Vagina (tissue), 2 donors: Measurements from ENCODE around the gene PDE11A. TPM values are rescaled to one million over a fixed set of nuclear protein-coding genes. Genes with fewer than 3 reads are reported as not detected.

Experiments
- DNase-seq, 2 donors: peaks; one replicate each; pipeline ENCODE4 v3.0.0-alpha.2; 2017; ENCODE audit errors: extremely low spot score in 2 of 2
- H3K27ac ChIP-seq: fragments of 200-600 bp; sonication (generic); one replicate; pipeline ENCODE4 v1.5.1; 2019
- H3K27me3 ChIP-seq: fragments of 200-600 bp; sonication (generic); one replicate; pipeline ENCODE4 v1.5.1; 2019
- H3K36me3 ChIP-seq, 2 donors: fragments of 200-600 bp; sonication (generic); one replicate each; pipeline ENCODE4 v1.5.1; 2017 to 2019
- H3K4me1 ChIP-seq: fragments of 200-600 bp; sonication (generic); one replicate; pipeline ENCODE4 v1.5.1; 2019
- H3K4me3 ChIP-seq, 2 donors: fragments of 200-600 bp; sonication (generic); 1 replicate in 1 of 2; 2 replicates in 1 of 2; pipeline ENCODE4 v1.5.1; 2016 to 2019
- H3K9me3 ChIP-seq: fragments of 200-600 bp; sonication (generic); one replicate; pipeline ENCODE4 v1.5.1; 2019
- POLR2A ChIP-seq, 2 donors: fragments of 450-650 bp; IDR thresholded peaks; one replicate each; pipeline ENCODE4 v1.6.1; 2017; ENCODE audit warnings: antibody characterized with exemption in 2 of 2, mild to moderate bottlenecking in 2 of 2, moderate library complexity in 2 of 2
- POLR2AphosphoS5 ChIP-seq, 2 donors: sonication (generic); formaldehyde crosslinking; IDR thresholded peaks; one replicate each; pipeline ENCODE4 v1.9.0; 2017; ENCODE audit warnings: antibody characterized with exemption in 2 of 2, mild to moderate bottlenecking in 2 of 2, low read depth in 1 of 2; ENCODE audit not compliant: insufficient read depth in 1 of 2
- intact Hi-C: fragments of 100-400 bp; cut with DNase I; formaldehyde crosslinking; loops from one replicate; pipeline ENCODE4 v1.15.1; 2023
- total RNA-seq: library from RNA; depleted of rRNA; stranded (reverse); fragments of >200 nt; gene quantifications from one replicate; pipeline ENCODE4 v1.2.3, GENCODE V29; 2016
- TF ChIP-seq, protein P1 (sequence below), 3 experiments: fragments of 450-650 bp in 2 of 3; fragments of 200-600 bp in 1 of 3; sonication (generic) in 1 of 3; IDR thresholded peaks; one replicate each; pipeline ENCODE4 v1.5.1; 2017 to 2019; ENCODE audit warnings: antibody characterized with exemption in 3 of 3, mild to moderate bottlenecking in 2 of 3, moderate library complexity in 2 of 3

The PDE11A gene
- total RNA-seq, 1 donor from 2014 or later, result 0.25 TPM

DNA sequence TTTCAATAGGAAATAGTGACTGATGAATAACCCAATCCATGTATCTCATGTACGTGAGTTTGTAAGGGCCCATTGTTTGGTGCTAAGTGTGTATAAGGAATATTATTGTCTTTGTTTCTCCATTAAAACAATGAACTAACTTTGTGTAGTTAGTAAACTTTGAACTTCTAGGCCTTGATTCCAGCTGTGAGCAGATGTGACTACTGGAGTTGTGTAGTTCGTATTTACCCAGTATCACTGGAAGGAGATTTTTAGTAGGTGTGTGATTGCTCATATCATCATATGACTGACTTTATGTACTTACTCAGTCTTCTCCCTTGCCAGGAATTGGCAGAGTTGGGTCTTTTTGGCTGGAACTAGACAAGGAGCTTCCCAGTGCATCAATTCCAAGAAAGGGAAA lies 452.6 kb downstream of the PDE11A start:
- TF ChIP-seq POLR2AphosphoS5 (IDR thresholded peaks at IDR 0.05; ENCODE audit: insufficient read depth in 1 of 2, low read depth in 1 of 2), result no peak
- TF ChIP-seq, protein P1, sequence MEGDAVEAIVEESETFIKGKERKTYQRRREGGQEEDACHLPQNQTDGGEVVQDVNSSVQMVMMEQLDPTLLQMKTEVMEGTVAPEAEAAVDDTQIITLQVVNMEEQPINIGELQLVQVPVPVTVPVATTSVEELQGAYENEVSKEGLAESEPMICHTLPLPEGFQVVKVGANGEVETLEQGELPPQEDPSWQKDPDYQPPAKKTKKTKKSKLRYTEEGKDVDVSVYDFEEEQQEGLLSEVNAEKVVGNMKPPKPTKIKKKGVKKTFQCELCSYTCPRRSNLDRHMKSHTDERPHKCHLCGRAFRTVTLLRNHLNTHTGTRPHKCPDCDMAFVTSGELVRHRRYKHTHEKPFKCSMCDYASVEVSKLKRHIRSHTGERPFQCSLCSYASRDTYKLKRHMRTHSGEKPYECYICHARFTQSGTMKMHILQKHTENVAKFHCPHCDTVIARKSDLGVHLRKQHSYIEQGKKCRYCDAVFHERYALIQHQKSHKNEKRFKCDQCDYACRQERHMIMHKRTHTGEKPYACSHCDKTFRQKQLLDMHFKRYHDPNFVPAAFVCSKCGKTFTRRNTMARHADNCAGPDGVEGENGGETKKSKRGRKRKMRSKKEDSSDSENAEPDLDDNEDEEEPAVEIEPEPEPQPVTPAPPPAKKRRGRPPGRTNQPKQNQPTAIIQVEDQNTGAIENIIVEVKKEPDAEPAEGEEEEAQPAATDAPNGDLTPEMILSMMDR (IDR thresholded peaks at IDR 0.05), result no peak
- TF ChIP-seq POLR2A (IDR thresholded peaks at IDR 0.05), result no peak
- Histone ChIP-seq H3K9me3 (no peaks in the 10 kb centered on the region), H3K36me3 (no peaks in the 10 kb centered on the region), H3K4me3 (no peak overlapping the region), H3K27me3 (no peaks in the 10 kb centered on the region), H3K27ac (no peak overlapping the region), H3K4me1 (peaks cover 6% of the 10 kb centered on the region)
- DNase-seq, result no peak
- intact Hi-C loops, result loop anchor here (10.0 kb wide), 1 partner anchor 65 kb away; no protein-coding TSS in a partner anchor

DNA sequence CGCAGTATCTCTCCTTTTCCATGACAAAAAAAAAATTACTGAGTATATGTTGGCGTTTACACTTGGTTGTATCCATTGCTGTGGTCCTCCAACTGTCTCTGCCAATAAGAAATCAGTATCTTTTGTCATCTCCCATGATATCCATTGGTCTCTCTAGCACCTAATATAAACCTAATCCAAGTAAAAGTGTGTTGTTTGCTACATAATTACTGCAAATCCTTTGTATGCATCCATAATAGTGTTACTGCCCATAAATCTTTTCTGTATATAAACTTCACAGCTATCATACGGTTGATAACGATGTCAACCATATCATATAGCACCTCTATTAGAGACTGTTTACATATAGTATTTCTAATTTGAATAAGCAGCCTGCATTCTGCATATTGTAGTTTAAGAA lies 453.1 kb downstream of the PDE11A start:
- DNase-seq, result no peak

DNA sequence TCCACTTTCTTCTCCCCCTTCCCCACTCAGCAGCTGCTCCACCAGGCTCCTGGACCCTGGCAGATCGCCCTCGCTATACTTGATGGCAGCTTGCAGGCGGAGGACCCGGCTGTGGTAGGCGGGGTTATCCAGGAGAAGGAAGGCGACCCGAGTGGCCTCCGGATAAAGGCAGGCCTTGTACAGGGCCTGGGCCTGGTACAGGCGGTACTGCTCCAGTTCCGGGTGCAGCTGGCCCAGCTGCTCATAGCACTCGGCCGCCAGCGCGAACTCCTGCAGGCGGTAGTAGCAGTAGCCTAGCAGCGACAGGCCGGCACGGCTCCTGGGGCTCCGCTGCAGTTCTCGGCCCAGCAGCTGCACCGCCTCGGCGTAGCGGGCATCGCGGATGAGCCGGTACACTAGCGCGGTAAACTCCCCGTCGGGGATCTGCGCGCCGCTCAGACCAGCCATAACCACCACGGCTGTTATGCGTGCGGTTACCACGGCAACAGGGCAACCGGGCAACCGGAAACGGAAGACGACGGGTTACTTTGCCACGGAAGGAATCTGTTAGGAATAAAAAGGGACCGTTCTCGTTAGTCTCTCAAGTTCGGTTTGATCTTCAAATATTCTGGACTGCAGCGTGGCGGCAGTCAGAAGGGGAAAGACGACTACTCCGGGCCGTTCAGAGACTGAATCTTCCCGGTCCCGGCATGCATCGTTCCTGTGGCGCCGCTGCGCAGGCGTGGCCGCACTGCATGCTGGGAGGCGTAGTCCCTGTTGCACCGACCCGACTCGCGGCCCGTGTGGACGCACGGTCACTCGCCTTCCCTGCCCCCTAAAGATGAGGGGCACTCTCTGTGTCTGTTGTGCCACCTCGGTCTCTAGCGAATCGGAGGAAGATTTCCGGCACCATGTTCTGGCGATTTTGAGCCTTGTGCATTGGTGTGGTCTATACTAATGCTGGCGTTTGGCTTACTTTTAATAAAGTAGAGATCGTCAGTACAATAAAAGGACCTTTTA lies 454.0 kb downstream of the PDE11A start:
- DNase-seq, result peak in 1 of 2 donors; percentile 91
- TF ChIP-seq POLR2A (IDR thresholded peaks at IDR 0.05) (no peak), POLR2AphosphoS5 (IDR thresholded peaks at IDR 0.05; ENCODE audit: insufficient read depth in 1 of 2, low read depth in 1 of 2) (peak; percentile 82 to 96)
- TF ChIP-seq, protein P1 (IDR thresholded peaks at IDR 0.05), result peak in 1 of 3 experiments; percentile 14
- intact Hi-C loops, result no loop called here
- peaks cover 6% of the 10 kb centered on the region for H3K4me1 ChIP-seq
- H3K9me3 ChIP-seq, result no peaks in the 10 kb centered on the region
- no peaks in the 10 kb centered on the region for H3K27me3 ChIP-seq
- peak overlapping the region; percentile 86 for H3K27ac ChIP-seq
- peak overlapping the region; percentile 65 to 89 for H3K4me3 ChIP-seq
- H3K36me3 ChIP-seq, result no peaks in the 10 kb centered on the region

More for the DNA sequence above, 453.1 kb downstream of the PDE11A start:
- Histone ChIP-seq H3K9me3 (no peaks in the 10 kb centered on the region), H3K27ac (no peak overlapping the region), H3K36me3 (no peaks in the 10 kb centered on the region), H3K4me1 (peaks cover 6% of the 10 kb centered on the region), H3K27me3 (no peaks in the 10 kb centered on the region), H3K4me3 (peak overlapping the region in 1 of 2 donors; percentile 65)
- TF ChIP-seq, protein P1 (IDR thresholded peaks at IDR 0.05), result no peak
- TF ChIP-seq POLR2A (IDR thresholded peaks at IDR 0.05) (no peak), POLR2AphosphoS5 (IDR thresholded peaks at IDR 0.05; ENCODE audit: insufficient read depth in 1 of 2, low read depth in 1 of 2) (no peak)
- intact Hi-C loops, result no loop called here

DNA sequence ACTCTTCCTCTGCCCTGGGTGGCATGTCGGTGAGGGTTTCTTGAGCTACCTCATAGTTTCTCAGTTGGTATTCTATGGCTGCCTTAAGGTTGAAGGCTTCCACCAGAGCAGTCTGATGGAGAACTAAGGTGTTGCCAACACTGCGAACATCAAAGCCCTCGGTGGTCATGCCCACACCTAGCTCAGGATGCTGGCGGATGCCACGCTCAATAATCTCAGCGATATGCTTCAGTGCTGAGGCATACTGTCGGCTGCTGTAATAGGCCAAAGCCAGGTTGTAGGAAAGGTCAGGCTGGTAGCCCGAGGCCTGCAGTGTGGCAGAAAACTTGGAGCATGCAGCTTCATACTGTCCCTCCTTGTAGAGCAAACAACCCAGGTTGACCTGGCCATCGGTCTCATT lies 454.7 kb downstream of the PDE11A start:
- TF ChIP-seq POLR2A (IDR thresholded peaks at IDR 0.05), result no peak
- H3K27ac ChIP-seq, result no peak overlapping the region

DNA sequence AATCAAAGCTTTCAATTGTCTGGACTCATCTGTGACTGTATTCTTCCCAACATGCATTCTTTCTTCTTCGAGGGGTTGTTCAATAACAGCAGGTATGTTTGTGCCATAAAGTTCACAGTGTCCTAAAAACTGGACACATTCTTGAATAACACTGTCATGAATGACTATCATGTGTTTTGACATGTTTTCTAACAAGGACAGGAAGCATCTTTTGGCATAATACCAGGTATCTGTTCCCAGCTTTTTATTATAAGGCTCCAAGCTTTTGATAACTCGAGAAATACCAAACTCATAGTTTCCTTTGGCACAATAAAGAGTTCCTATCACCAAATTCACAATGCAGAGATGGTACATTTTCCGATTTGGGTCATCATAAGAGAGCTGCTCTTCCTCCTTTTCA lies 455.8 kb downstream of the PDE11A start:
- Histone ChIP-seq H3K27ac (no peak overlapping the region), H3K9me3 (no peaks in the 10 kb centered on the region), H3K4me3 (no peak overlapping the region), H3K4me1 (peaks cover 6% of the 10 kb centered on the region), H3K36me3 (no peaks in the 10 kb centered on the region), H3K27me3 (no peaks in the 10 kb centered on the region)
- intact Hi-C loops, result no loop called here
- TF ChIP-seq, protein P1 (IDR thresholded peaks at IDR 0.05), result no peak
- DNase-seq, result no peak

More for the DNA sequence above, 454.7 kb downstream of the PDE11A start:
- Histone ChIP-seq H3K36me3 (no peaks in the 10 kb centered on the region), H3K4me1 (peaks cover 6% of the 10 kb centered on the region), H3K9me3 (no peaks in the 10 kb centered on the region), H3K27me3 (no peaks in the 10 kb centered on the region), H3K4me3 (peak overlapping the region; percentile 65 to 89)
- no peak for DNase-seq
- intact Hi-C loops, result no loop called here
